ENCODE results near the gene MORN1.

The MORN1 gene

DNA sequence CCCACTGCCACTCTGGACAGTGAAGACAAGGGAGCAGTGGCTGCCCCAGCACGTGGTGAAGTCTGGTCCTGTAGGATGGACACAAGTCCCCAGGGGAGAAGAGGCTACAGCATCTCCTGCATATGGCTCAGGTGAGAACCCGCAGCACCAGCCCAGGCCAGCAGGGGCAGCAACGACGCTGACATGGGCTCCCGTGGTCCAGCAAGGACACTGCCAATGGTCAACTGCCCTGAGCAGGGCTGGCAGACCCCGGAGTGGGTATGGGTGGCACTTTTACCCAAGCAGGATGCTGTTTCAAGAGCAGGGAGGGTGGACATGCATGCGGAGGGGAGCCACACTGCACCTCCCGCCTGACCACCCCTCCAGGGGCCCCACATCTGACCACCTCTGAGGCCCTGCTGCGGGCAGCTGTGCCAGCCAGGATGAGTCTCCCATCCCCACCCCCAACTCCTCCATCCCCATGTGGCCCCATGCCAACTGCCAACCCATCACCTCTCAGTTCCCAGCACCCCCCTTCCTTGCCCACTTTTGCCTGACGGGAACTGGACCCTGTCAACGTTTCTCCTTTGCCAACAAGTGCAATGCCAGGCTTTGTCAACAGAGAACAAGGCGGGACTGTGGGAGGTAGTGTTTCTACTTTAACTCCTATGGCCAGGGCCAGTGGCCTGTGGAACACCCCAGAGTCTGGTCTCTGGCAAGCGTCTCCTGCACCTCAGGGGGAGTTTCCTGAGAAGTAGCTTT is 8.6 kb downstream of the MORN1 start:
- Histone ChIP-seq H3K4me3 (ENCODE audit: low read length) (no peak overlapping the region), H3K9me3 (ENCODE audit: control insufficient read depth, insufficient read depth, low read length) (no peaks in the 10 kb centered on the region), H3K27ac (ENCODE audit: low read depth, low read length) (no peak overlapping the region), H3K36me3 (ENCODE audit: control insufficient read depth, low read length) (peaks cover 13% of the 10 kb centered on the region), H4K20me1 (ENCODE audit: control insufficient read depth, insufficient read depth, low read depth, low read length) (no peaks in the 10 kb centered on the region), H3K4me1 (ENCODE audit: control insufficient read depth, low read length) (peaks cover 20% of the 10 kb centered on the region), H3K4me2 (ENCODE audit: low read length) (no peak overlapping the region), H3K9me2 (replicated peaks; ENCODE audit: control insufficient read depth, low read length) (no peaks in the 10 kb centered on the region), H3K79me2 (ENCODE audit: control insufficient read depth, low read length) (peaks cover 5% of the 10 kb centered on the region; the same call in 1 of the 2 replicates), H3K27me3 (ENCODE audit: control insufficient read depth, low read length) (no peaks in the 10 kb centered on the region), H3F3A (ENCODE audit: control insufficient read depth, insufficient read depth) (peaks cover 4% of the 10 kb centered on the region)
- no peak for TF ChIP-seq EZH2phosphoT487 (IDR thresholded peaks at IDR 0.05; ENCODE audit: borderline replicate concordance, low read length)
- TF ChIP-seq, protein P1, sequence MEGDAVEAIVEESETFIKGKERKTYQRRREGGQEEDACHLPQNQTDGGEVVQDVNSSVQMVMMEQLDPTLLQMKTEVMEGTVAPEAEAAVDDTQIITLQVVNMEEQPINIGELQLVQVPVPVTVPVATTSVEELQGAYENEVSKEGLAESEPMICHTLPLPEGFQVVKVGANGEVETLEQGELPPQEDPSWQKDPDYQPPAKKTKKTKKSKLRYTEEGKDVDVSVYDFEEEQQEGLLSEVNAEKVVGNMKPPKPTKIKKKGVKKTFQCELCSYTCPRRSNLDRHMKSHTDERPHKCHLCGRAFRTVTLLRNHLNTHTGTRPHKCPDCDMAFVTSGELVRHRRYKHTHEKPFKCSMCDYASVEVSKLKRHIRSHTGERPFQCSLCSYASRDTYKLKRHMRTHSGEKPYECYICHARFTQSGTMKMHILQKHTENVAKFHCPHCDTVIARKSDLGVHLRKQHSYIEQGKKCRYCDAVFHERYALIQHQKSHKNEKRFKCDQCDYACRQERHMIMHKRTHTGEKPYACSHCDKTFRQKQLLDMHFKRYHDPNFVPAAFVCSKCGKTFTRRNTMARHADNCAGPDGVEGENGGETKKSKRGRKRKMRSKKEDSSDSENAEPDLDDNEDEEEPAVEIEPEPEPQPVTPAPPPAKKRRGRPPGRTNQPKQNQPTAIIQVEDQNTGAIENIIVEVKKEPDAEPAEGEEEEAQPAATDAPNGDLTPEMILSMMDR (IDR thresholded peaks at IDR 0.05; ENCODE audit: low read depth, low read length, poor library complexity, severe bottlenecking), result peak; percentile 63

DNA sequence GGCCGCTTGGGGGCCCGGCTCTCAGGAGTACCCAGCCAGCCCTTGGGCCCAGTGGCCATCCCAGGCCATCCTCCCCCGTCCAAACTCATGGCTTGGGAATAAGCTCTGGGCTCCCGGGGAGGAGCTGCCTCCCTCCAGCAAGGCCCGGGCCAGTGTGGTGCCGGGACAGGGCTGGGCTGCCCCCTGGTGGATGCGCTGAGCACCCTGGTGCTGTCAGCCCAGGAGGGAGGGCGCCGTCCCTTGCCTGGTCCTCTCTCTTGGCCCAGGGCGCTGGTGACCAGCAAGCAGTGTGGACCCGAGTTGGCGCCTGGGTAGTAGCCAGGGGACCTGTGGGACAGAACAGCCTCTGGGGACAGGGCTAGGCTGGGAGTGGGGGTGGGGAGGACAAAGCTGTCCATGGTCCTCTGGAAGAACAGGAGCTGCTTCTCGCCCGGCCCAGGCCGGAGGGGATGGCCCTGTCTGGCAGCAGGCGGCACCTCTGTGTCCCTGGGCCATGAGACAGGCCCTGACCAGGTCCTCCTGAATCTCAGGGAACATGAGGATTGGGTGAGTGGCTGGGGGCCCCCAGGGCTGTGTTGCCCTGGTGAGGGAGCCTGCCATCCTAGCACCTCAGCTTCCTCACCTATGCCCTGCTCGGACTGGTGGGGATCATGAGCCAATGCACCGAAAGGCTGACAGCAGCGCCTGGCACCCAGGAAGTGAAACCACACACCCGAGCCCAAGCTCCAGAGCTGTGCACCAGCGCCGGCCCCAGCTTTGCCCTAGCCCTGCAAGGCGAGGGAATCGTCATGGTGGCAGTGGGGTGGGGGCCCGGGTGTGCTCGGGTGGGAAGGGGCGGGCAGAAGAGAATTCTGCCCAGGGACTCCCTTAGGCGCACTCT is 9.4 kb downstream of the MORN1 start:
- Histone ChIP-seq H3K27me3 (ENCODE audit: control insufficient read depth, low read length) (no peaks in the 10 kb centered on the region), H3K4me1 (ENCODE audit: control insufficient read depth, low read length) (peaks cover 12% of the 10 kb centered on the region), H3K27ac (ENCODE audit: low read depth, low read length) (no peak overlapping the region), H3K4me3 (ENCODE audit: low read length) (no peak overlapping the region), H4K20me1 (ENCODE audit: control insufficient read depth, insufficient read depth, low read depth, low read length) (no peaks in the 10 kb centered on the region), H3K9me2 (replicated peaks; ENCODE audit: control insufficient read depth, low read length) (no peaks in the 10 kb centered on the region), H3K79me2 (ENCODE audit: control insufficient read depth, low read length) (no peaks in the 10 kb centered on the region), H3F3A (ENCODE audit: control insufficient read depth, insufficient read depth) (no peaks in the 10 kb centered on the region), H3K9me3 (ENCODE audit: control insufficient read depth, insufficient read depth, low read length) (no peaks in the 10 kb centered on the region), H3K36me3 (ENCODE audit: control insufficient read depth, low read length) (peaks cover 5% of the 10 kb centered on the region; the same call in 1 of the 2 replicates), H3K4me2 (ENCODE audit: low read length) (no peak overlapping the region)
- TF ChIP-seq, protein P1 (IDR thresholded peaks at IDR 0.05; ENCODE audit: low read depth, low read length, poor library complexity, severe bottlenecking), result peak; percentile 91
- TF ChIP-seq EZH2phosphoT487 (IDR thresholded peaks at IDR 0.05; ENCODE audit: borderline replicate concordance, low read length), result no peak

DNA sequence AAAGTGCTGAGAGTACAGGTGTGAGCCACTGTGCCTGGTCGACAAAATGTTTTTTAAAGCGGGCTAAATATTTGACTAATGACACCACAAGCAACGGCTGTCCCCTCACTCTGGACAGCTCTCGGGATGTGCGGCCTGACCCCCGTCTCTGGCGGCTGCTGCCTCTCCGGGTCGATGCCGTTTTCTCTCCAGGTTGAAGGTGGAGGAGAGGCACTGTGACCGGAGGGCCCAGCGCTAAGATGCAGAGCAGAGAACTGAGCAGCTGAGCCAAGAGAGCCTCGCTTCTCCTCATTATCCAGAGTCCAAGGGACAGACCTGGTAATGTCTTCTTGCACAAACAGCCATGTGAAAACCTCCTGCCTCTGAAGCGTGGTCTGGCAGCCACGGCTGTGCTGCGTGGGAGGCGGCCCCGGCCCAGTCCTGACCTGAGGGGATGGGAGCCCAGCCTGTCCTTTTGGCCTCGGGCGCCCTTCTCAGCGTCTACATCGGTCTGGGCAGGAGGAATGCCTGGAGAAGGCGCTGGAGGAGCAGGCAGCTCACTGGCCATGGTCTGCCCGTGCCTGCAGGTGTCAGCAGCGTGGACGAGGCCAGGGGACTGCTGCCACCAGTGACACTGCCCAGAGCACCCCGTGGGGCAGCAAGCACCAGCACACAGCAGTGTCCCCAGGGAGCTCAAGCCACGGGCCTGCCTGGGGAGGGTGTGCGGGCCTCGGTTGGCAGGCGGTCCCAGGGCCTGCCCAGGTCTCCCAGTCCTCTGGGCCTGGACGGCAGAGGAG is 10.3 kb downstream of the MORN1 start:
- Histone ChIP-seq H3K36me3 (ENCODE audit: control insufficient read depth, low read length) (no peaks in the 10 kb centered on the region; the same call in 1 of the 2 replicates), H3K27ac (ENCODE audit: low read depth, low read length) (no peak overlapping the region), H3K9me3 (ENCODE audit: control insufficient read depth, insufficient read depth, low read length) (no peaks in the 10 kb centered on the region), H3K4me1 (ENCODE audit: control insufficient read depth, low read length) (peaks cover 7% of the 10 kb centered on the region), H3F3A (ENCODE audit: control insufficient read depth, insufficient read depth) (no peaks in the 10 kb centered on the region), H3K4me2 (ENCODE audit: low read length) (no peak overlapping the region), H4K20me1 (ENCODE audit: control insufficient read depth, insufficient read depth, low read depth, low read length) (no peaks in the 10 kb centered on the region), H3K9me2 (replicated peaks; ENCODE audit: control insufficient read depth, low read length) (no peaks in the 10 kb centered on the region), H3K27me3 (ENCODE audit: control insufficient read depth, low read length) (no peaks in the 10 kb centered on the region), H3K79me2 (ENCODE audit: control insufficient read depth, low read length) (no peaks in the 10 kb centered on the region), H3K4me3 (ENCODE audit: low read length) (no peak overlapping the region)
- no peak for TF ChIP-seq EZH2phosphoT487 (IDR thresholded peaks at IDR 0.05; ENCODE audit: borderline replicate concordance, low read length)
- TF ChIP-seq, protein P1 (IDR thresholded peaks at IDR 0.05; ENCODE audit: low read depth, low read length, poor library complexity, severe bottlenecking), result no peak
